AG08395 (cell line): ENCODE results near the gene CCL17.
A peak's percentile ranks its signal among the peaks of the same experiment; 100 is the strongest.
"Not testable (repeated sequence)": the region's sequence is repeated elsewhere in the genome, so short reads cannot be mapped to it uniquely, and the experiment has no call there.

Experiments
- DNase-seq: peaks from one replicate; pipeline ENCODE4 v3.0.0; 2012; ENCODE audit warnings: mixed read lengths, low spot score

The CCL17 gene

DNA sequence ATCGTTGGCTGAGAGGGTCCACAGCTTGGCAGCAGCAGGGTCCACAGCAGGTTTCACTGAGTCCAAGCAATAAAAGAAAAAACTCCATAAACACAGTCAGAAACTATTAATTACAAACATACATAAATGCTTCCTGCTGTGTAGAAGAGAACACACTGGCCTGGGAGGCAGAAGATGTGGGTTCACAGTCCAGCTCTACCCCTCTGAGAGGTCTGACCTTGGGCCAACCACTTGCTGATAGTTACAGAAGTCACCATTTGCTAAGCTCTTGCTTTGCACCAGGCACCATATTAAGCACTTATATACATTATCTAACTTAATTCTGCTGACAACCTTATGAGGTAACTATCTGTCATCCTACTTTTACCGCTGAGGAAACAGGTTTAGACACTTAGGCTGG, 27.9 kb downstream of the CCL17 start:
- no peak for DNase-seq

DNA sequence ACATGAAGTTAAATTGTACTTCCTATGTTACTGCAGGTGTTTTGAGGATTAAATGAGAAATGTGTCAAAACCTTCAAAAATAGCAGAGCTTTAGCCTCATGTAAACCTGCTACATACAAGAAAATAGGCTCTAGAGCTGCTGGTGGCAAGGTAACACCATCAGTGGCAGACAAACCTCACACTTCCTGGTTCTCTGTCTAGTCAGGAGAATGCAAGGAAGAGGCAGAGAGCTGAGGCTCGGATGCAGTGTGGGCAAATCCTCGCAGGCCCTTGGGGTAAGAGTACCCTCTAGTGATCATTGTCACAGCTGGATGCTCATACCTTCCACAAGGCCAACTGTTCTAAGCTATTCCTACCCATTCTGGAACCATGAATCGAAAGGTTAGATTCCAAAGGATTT, 28.4 kb downstream of the CCL17 start:
- no peak for DNase-seq

DNA sequence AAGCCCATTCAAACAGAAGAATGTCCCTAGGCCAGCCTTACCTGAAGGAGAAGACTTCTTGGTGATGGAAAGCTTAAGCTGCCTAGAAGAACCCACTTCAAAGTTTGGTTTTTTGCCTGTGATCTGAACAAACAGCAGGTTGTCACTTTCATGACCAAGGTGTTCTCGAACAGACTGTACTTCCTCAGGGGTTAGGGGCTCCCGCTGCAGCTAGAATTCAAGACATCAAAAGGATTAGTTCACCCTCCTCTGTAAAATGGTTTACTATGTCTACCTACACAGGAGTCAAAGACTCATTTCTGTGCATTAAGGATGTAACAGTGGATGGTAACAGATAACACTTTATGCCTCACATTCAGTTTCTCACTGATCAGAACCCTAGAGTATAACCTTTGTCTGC, 29.4 kb downstream of the CCL17 start:
- DNase-seq = no peak

DNA sequence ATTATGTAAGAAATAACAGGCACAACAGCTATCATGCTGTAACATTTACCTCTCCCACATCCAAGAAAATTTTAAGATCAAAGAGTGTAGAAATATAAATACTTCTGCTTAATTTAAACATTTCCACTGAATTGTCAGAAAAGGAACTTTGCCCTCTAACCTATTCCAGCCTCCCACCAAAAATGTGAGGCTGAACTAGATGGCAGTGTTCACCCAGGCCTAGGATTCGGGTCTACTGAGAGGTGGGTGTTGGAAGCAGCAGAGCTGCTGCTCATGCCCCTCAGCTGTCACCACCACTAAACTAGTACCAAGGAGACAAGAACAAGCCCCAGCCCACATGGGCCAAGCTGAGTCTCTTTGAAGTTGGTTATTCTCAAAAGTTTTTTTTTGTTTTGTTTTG, 31.3 kb downstream of the CCL17 start:
- no peak for DNase-seq

DNA sequence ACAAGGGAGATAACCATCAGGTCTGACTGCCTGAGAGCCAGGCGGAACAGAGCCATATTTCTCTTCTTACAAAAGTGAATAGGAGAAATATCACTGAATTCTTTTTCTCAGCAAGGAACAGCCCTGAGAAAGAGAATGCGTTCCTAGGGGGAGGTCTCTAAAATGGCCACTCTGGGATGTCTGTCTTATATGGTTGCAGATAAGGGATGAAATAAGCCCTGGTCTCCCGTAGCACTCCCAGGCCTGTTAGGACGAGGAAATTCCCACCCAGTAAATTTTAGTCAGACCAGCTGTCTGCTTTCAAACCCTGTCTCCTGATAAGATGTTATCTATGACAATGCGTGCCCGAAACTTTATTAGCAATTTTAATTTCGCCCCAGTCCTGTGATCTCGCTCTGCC, 35.4 kb downstream of the CCL17 start:
- not testable (repeated sequence) for DNase-seq

DNA sequence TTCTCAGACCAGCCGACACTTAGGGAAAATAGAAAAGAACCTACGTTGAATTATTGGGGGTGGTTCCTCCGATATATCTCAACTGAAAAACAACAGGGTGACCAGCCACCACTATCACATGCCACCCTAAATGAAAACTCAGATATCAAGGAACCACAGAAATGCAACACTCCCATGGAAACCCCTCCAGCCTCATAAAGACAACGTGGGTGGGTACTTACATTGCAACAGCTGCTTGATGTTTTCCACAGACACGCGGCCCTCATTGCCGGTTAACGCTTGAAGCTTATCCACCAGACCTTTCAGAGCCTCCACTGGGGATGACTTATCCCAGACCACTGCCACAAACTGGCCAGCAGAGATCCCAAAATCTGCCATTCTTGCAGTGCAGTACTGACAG, 36.0 kb downstream of the CCL17 start:
- not testable (repeated sequence) for DNase-seq

DNA sequence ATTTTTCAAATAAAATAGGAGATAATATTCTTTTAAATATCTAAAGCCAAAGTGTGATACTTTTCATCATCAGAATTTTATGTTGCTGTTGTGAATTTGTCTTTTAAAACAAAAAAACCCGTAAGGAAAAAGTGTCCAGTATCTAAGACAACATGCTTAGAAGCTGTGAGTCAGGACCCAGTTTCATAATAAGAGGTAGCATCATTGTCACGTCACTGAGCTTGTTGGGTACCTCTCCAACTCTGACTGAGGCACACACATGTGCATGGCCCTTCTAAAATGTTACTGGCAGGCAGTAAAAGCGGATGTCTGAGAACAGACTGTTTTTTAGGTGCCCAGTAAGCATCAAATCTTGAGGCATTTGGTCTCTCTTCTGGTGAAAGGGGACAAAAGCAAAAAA, 40.1 kb downstream of the CCL17 start:
- peak; percentile 56 for DNase-seq

DNA sequence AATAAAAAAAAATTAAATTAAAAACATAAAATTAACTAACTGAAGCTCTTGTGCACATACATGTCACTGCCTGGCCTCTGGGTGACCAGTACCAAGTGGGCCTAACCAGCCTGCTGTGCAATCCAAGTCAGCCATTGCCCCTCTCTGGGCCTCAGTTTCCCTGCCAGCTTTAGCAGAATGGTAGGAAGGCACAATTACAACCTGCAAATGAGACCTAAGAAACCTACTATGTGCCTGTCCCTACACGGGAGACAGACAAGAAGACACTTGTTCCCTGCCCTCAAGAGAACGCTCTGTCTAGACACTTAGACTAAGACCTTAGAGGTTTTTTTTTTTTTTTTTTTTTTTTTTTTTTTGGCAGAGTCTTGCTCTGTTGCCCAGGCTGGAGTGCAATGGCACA, 40.9 kb downstream of the CCL17 start:
- no peak for DNase-seq

DNA sequence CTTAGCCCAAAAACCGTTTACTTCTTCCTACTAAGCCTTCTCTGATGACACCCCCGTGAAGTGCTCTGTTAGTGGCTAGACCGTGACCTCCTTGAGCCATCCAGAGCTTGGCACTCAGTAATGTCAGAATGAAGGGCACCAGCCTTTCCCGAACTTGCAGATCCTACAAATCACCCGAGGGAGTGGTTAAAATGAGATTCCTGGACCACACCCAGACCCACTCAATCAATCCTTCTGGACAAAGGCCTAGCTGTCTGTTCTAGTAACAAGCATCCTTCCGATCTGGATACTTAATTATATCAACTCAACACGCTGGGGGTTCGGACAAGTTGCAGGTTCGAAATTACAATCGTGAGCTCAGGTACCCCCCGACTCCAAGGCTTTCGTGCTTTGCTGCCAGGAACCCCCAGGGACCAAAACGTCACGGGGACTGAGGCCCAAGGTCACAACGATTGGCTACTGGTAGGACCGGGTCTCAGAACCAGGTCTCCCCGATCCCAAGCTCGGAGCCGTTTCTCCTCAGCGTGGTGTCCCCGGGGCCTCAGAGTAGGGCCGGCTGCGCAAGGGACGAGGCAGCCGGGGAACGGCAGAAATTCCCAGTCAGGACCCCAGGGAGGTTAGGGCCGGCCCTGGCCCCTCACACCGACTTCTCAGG, 42.1 kb downstream of the CCL17 start:
- DNase-seq = peak; percentile 53

DNA sequence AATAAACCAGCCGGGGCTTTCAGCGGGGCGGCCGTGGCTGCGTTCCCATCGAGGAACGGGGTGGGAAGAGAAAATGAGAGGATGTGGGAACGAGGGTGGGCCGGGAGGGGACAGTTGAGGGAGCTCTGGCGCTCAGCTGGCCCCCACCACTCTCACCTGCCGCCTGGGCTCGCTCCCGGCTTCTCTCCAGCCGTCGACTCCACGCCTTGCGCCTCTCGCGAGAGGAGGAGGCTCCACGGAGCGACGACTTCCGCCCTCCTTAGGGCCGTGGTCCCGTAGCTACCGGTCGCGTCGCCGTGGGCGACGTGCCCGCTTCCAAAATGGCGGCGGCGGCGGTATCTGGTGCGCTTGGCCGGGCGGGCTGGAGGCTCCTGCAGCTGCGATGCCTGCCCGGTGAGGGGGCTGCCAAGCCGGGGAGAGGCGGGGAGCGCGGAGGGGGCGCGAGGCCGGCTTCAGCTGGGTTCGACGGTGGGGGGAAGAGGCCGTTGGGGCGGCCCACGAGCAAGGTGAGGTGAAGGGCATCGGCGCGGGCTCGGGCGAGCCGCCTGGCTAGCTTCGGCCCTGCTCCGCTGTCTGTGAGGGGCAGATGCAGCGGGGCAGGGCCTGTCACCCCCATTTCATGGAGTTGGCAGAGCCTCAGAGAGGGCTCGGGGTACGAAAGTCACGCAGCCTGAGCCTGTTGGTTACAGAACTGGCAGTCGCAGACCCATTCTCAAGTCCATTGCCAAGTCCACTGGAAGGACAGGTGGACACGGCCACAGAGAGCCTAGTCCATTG, 42.8 kb downstream of the CCL17 start, which contains the start of the genes CIAPIN1 and COQ9:
Gene CIAPIN1, minus strand, starts transcription at position 200 of the 777 bp plus-strand sequence. CDS start 6,457 bp downstream, outside the sequence.
Gene COQ9, plus strand, starts transcription at position 294 of the 777 bp plus-strand sequence. Its CDS starts 27 bp downstream, at position 321.
- peak; percentile 96 for DNase-seq

DNA sequence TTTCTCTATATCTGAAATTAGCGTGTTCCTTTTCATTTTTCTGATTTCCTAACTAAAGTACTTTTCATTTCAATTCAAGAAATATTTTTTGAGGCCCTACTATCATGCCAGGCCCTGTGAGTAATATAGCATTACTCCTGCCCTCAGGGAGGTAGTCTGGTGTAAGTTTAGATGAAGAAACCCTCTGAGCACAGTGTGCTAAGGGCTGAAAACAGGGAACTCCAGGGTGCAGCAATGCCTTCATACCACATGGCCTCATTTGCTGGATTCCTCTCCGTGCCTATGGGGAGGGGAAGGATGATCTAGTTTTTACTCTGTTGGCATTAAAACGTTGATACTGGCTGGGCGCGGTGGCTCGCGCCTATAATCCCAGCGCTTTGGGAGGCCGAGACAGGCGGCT, 47.5 kb downstream of the CCL17 start:
- DNase-seq = no peak

DNA sequence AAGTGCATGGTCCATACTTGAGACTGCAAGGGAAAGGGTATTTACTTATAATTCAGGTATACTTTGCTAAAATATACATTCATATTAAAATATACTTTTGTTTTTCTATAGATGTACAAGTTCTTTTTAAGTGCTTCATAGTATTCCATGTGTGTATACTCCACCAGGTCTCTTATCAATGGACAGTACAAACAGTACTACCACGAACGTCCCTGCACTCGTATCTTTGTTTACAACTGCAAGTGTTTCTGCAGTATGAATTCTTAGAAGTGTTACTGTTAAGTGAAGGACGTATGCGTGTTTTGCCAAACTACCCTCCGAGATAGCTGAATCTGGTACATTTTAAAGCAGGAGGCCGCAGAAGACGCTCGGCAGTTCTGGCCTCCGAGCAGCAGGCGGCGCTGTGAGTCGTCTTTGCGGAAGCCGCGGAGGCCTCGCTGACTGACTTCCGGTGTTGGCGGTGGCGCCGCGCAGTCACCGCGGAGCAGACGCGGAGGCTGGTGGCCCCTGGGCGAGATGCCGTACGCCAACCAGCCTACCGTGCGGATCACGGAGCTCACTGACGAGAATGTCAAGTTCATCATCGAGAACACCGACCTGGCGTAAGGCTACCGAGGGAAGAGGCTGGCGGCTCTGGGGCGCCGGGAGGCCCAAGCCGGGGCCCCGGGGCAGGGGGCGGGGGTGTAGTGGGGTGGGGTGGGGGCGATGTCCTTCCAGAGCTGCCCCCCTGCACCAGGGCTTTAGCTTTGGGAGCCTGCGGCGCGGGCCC, 57.8 kb downstream of the CCL17 start, which contains the start of gene POLR2C:
Gene POLR2C, plus strand, starts transcription at position 471 of the 769 bp plus-strand sequence. Its CDS starts 46 bp downstream, at position 517.
- peak; percentile 91 for DNase-seq

DNA sequence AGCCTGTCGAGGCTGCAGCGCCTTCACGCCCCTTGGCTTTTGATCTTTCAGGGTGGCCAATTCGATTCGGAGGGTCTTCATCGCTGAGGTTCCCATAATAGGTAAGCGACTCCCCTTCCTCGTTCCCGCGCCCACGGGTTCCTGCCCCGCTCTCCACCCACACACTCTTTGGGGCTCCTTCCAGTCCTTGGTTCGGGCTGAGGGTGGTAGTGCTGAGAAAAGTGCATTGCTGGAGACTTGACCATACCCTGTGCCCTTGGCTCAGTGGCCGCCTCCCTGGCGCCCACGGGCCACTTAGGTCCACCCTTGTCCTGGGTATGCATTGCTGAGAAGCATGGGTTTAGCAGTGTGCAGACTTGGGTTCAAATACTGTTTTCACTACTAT, 58.4 kb downstream of the CCL17 start:
- DNase-seq = no peak

DNA sequence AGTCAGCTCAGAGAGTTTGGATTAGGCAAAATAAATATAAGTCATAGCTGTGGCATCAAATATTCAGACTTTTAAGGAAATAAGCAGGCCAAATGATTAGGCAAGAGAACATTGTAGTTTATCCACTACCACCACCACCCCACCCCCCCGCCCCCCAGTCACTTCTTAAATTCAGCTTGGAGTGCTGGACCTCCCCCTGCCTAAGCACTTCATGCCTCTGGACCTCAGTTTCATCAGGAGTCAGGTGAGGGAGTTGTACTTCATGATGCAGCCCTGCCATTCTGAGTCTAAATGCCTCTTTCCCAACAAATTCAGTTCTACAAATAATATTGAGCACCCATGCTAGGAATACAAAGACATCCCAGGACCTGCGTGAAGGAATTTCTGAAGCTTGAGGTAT, 60.0 kb downstream of the CCL17 start:
- no peak for DNase-seq
